RWPE1 (cell line): Measurements from ENCODE around the gene KRT35.

Experiments used
- CTCF ChIA-PET: fragments of 350-600 bp; sonication (Branson Sonifier 250); formaldehyde crosslinking; extraction: SDS; loops from one replicate; lab custom pipeline; 2021; lab: Yijun Ruan, JAX
- POLR2A ChIA-PET: fragments of 400-600 bp; formaldehyde crosslinking; extraction: SDS; loops from one replicate; lab custom pipeline; 2020; ENCODE audit warnings: antibody characterized with exemption; ENCODE audit not compliant: low non-redundant PET; lab: Yijun Ruan, JAX
- DNase-seq: peaks from one replicate; pipeline ENCODE4 v3.0.0; 2012; ENCODE audit warnings: low spot score
- H3K27ac ChIP-seq: fragments of 450-650 bp; 2 replicates; pipeline ENCODE4 v1.5.1; 2017
- CTCF ChIP-seq: fragments of 450-650 bp; conservative IDR thresholded peaks from 2 replicates; pipeline ENCODE4 v1.5.1; 2017; ENCODE audit warnings: low read depth, mild to moderate bottlenecking

The KRT35 gene

GRCh38 chr17:41481036-41481435 lies at the start of gene KRT35:
Gene KRT35, minus strand, starts transcription at chr17:41481151. Its CDS starts 54 bp downstream, at chr17:41481097.
- no peak for TF ChIP-seq CTCF
- H3K27ac ChIP-seq = no peak within 1 kb of the TSS
- no peak for DNase-seq
- CTCF ChIA-PET = no interaction called here
- POLR2A ChIA-PET = no interaction called here

- CTCF ChIA-PET = interaction anchor here (0.6 to 1.3 kb wide), 3 partner anchors 18 to 281 kb away, joined by 3 to 8 read pairs (median 4); no protein-coding TSS in a partner anchor
- no peak for TF ChIP-seq CTCF
- POLR2A ChIA-PET = no interaction called here
- DNase-seq = peak; percentile 51
- H3K27ac ChIP-seq = peak overlapping the region; percentile 32; the same call in 1 of the 2 replicates
Observed at GRCh38 chr17:41530062-41531048, 49.4 kb upstream of the KRT35 start.

- no peak for DNase-seq
- no peak for TF ChIP-seq CTCF
- ChIA-PET POLR2A (interaction anchor here (0.9 kb wide), 1 partner anchor 9 kb away, joined by 3 read pairs; no protein-coding TSS in a partner anchor), CTCF (interaction anchor here (0.6 to 1.3 kb wide), 2 partner anchors 19 to 687 kb away, joined by 3 to 8 read pairs; no protein-coding TSS in a partner anchor)
- H3K27ac ChIP-seq = peak overlapping the region; percentile 32
Observed at GRCh38 chr17:41529491-41529915, 48.6 kb upstream of the KRT35 start.

- TF ChIP-seq CTCF = no peak
- POLR2A ChIA-PET = interaction anchor here (0.9 kb wide), 1 partner anchor 9 kb away, joined by 3 read pairs; no protein-coding TSS in a partner anchor
- H3K27ac ChIP-seq = peak overlapping the region; percentile 32
- DNase-seq = no peak
- CTCF ChIA-PET = interaction anchor here (0.6 to 1.3 kb wide), 3 partner anchors 11 to 686 kb away, joined by 3 to 8 read pairs (median 3); partner anchors contain the start of gene KRT15
Observed at GRCh38 chr17:41528959-41529353, 48.0 kb upstream of the KRT35 start.

- no peak overlapping the region for H3K27ac ChIP-seq
- POLR2A ChIA-PET = interaction anchor here (0.5 kb wide), 1 partner anchor 137 kb away, joined by 4 read pairs; no protein-coding TSS in a partner anchor
- CTCF ChIA-PET = interaction anchor here (1.1 to 1.2 kb wide), 2 partner anchors 9 to 21 kb away, joined by 3 to 6 read pairs; partner anchors contain the start of gene KRT15
- no peak for DNase-seq
- TF ChIP-seq CTCF = no peak
Observed at GRCh38 chr17:41527063-41528023, 46.4 kb upstream of the KRT35 start.
